Measurements from ENCODE around the gene ANKRD23. TPM values are rescaled to one million over a fixed set of nuclear protein-coding genes. Genes with fewer than 3 reads are reported as not detected.
A peak's percentile ranks its signal among the peaks of the same experiment; 100 is the strongest.

The ANKRD23 gene
- total and polyA plus RNA-seq, 2 of the 13 experiments (the other 11 are each of a cell fraction or from before 2014, with no cell fraction given), result 1.5 to 1.6 TPM

- TF ChIP-seq ZNF616 (CRISPR knock-in tag; IDR thresholded peaks at IDR 0.05; ENCODE audit: low read depth) (no peak), ZNF792 (CRISPR knock-in tag; IDR thresholded peaks at IDR 0.05) (no peak), SP140L (CRISPR knock-in tag; IDR thresholded peaks at IDR 0.05; ENCODE audit: borderline replicate concordance) (no peak), ZNF431 (CRISPR knock-in tag; IDR thresholded peaks at IDR 0.05; ENCODE audit: borderline replicate concordance, low read depth) (0 out of 2 replicates have a peak, but pooled peaks have one; percentile 49), REPIN1 (CRISPR knock-in tag; IDR thresholded peaks at IDR 0.05; ENCODE audit: borderline replicate concordance, low read depth) (no peak), CBX1 (IDR thresholded peaks at IDR 0.05; ENCODE audit: low read depth) (no peak), MBNL3 (CRISPR knock-in tag; conservative IDR thresholded peaks at IDR 0.05) (no peak), ZNF264 (CRISPR knock-in tag; IDR thresholded peaks at IDR 0.05) (no peak), ZNF333 (CRISPR knock-in tag; IDR thresholded peaks at IDR 0.05; ENCODE audit: borderline replicate concordance) (no peak), SALL1 (CRISPR knock-in tag; IDR thresholded peaks at IDR 0.05) (0 out of 2 replicates have a peak, but pooled peaks have one; percentile 61), ZNF350 (CRISPR knock-in tag; IDR thresholded peaks at IDR 0.05; ENCODE audit: borderline replicate concordance, low read depth) (0 out of 2 replicates have a peak, but pooled peaks have one; percentile 62), HNRNPK (IDR thresholded peaks at IDR 0.05; ENCODE audit: low read depth, low read length, poor library complexity, severe bottlenecking) (no peak), ELF1 (CRISPR knock-in tag; IDR thresholded peaks at IDR 0.05) (no peak), PAX8 (CRISPR knock-in tag; IDR thresholded peaks at IDR 0.05; ENCODE audit: borderline replicate concordance) (0 out of 2 replicates have a peak, but pooled peaks have one; percentile 71), DMAP1 (CRISPR knock-in tag; IDR thresholded peaks at IDR 0.05) (0 out of 2 replicates have a peak, but pooled peaks have one; percentile 49), ZNF430 (CRISPR knock-in tag; IDR thresholded peaks at IDR 0.05) (no peak), FOXC1 (CRISPR knock-in tag; IDR thresholded peaks at IDR 0.05; ENCODE audit: borderline replicate concordance) (no peak), ZNF563 (CRISPR knock-in tag; IDR thresholded peaks at IDR 0.05) (no peak), PPARG (CRISPR knock-in tag; conservative IDR thresholded peaks at IDR 0.05) (0 out of 2 replicates have a peak, but pooled peaks have one; percentile 13), HDAC1 (CRISPR knock-in tag; IDR thresholded peaks at IDR 0.05) (peak; percentile 52; the same call in 1 of the 2 replicates), ZNF782 (CRISPR knock-in tag; IDR thresholded peaks at IDR 0.05; ENCODE audit: borderline replicate concordance) (no peak; the same call in 1 of the 2 replicates), JUN (CRISPR knock-in tag; IDR thresholded peaks at IDR 0.05) (no peak), IKZF4 (CRISPR knock-in tag; IDR thresholded peaks at IDR 0.05; ENCODE audit: borderline replicate concordance, low read depth, not compliant biosample characterization) (no peak), BHLHE40 (IDR thresholded peaks at IDR 0.05; ENCODE audit: low read length) (no peak), TMF1 (CRISPR knock-in tag; IDR thresholded peaks at IDR 0.05; ENCODE audit: low read depth) (no peak), ZKSCAN5 (CRISPR knock-in tag; IDR thresholded peaks at IDR 0.05) (no peak), HMG20A (CRISPR knock-in tag; IDR thresholded peaks at IDR 0.05; ENCODE audit: borderline replicate concordance) (peak; percentile 50; the same call in 1 of the 2 replicates), ZNF17 (CRISPR knock-in tag; IDR thresholded peaks at IDR 0.05) (no peak), PAF1 (CRISPR knock-in tag; IDR thresholded peaks at IDR 0.05) (no peak)
- TF ChIP-seq, protein P1, sequence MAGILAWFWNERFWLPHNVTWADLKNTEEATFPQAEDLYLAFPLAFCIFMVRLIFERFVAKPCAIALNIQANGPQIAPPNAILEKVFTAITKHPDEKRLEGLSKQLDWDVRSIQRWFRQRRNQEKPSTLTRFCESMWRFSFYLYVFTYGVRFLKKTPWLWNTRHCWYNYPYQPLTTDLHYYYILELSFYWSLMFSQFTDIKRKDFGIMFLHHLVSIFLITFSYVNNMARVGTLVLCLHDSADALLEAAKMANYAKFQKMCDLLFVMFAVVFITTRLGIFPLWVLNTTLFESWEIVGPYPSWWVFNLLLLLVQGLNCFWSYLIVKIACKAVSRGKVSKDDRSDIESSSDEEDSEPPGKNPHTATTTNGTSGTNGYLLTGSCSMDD (CRISPR knock-in tag; IDR thresholded peaks at IDR 0.05), result no peak
- TF ChIP-seq, protein P2, sequence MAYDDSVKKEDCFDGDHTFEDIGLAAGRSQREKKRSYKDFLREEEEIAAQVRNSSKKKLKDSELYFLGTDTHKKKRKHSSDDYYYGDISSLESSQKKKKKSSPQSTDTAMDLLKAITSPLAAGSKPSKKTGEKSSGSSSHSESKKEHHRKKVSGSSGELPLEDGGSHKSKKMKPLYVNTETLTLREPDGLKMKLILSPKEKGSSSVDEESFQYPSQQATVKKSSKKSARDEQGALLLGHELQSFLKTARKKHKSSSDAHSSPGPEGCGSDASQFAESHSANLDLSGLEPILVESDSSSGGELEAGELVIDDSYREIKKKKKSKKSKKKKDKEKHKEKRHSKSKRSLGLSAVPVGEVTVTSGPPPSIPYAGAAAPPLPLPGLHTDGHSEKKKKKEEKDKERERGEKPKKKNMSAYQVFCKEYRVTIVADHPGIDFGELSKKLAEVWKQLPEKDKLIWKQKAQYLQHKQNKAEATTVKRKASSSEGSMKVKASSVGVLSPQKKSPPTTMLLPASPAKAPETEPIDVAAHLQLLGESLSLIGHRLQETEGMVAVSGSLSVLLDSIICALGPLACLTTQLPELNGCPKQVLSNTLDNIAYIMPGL (CRISPR knock-in tag; IDR thresholded peaks at IDR 0.05; ENCODE audit: borderline replicate concordance in 1 of 2, low read depth in 1 of 2), result peak; percentile 19 to 49; a peak in 1 of 4 replicates
These were observed 33.0 kb downstream of the ANKRD23 start (continued) for GRCh38 chr2:96810783-96811192.

Measured in HepG2 (cell line).